Cerebellar cortex (tissue), 1 donor: ENCODE results near the gene TMEM184B.
A peak's percentile ranks its signal among the peaks of the same experiment; 100 is the strongest.

Experiments used
- DNase-seq: peaks from one replicate; pipeline ENCODE4 v3.0.0-alpha.2; 2015; ENCODE audit warnings: low spot score

Gene TMEM184B

GRCh38 chr22:38276166-38276565 is 3.4 kb upstream of the TMEM184B start:
- no peak for DNase-seq

GRCh38 chr22:38273135-38273826 is 471 bp upstream of the TMEM184B start:
- DNase-seq = peak; percentile 65

GRCh38 chr22:38271927-38272372 is 860 bp downstream of the TMEM184B start:
- DNase-seq = peak; percentile 75

GRCh38 chr22:38271101-38271500 is 1.7 kb downstream of the TMEM184B start:
- DNase-seq = no peak

GRCh38 chr22:38270091-38270992 is 2.5 kb downstream of the TMEM184B start:
- peak; percentile 37 for DNase-seq

GRCh38 chr22:38269466-38269865 is 3.3 kb downstream of the TMEM184B start:
- no peak for DNase-seq

- DNase-seq = no peak
Observed at GRCh38 chr22:38267086-38267485, 5.7 kb downstream of the TMEM184B start.

GRCh38 chr22:38266120-38266519 is 6.7 kb downstream of the TMEM184B start:
- no peak for DNase-seq

- DNase-seq = no peak
Observed at GRCh38 chr22:38264322-38264843, 8.4 kb downstream of the TMEM184B start.

GRCh38 chr22:38262051-38262795 is 10.6 kb downstream of the TMEM184B start:
- peak; percentile 76 for DNase-seq

GRCh38 chr22:38260761-38261681 is 11.8 kb downstream of the TMEM184B start:
- DNase-seq = peak; percentile 63

- DNase-seq = no peak
Observed at GRCh38 chr22:38259370-38259769, 13.4 kb downstream of the TMEM184B start.

GRCh38 chr22:38258895-38259294 is 13.9 kb downstream of the TMEM184B start:
- no peak for DNase-seq

GRCh38 chr22:38257650-38258250 is 15.1 kb downstream of the TMEM184B start:
- DNase-seq = no peak

GRCh38 chr22:38257181-38257580 is 15.6 kb downstream of the TMEM184B start:
- no peak for DNase-seq

GRCh38 chr22:38255697-38256096 is 17.1 kb downstream of the TMEM184B start:
- no peak for DNase-seq

- no peak for DNase-seq
Observed at GRCh38 chr22:38251341-38251692, 21.5 kb downstream of the TMEM184B start.

- no peak for DNase-seq
Observed at GRCh38 chr22:38250643-38251340, 22.0 kb downstream of the TMEM184B start.

- DNase-seq = no peak
Observed at GRCh38 chr22:38249803-38250642, 22.8 kb downstream of the TMEM184B start.
